B cell (primary cell): ENCODE results near the gene C4orf33. TPM values are rescaled to one million over a fixed set of nuclear protein-coding genes. Genes with fewer than 3 reads are reported as not detected.
A peak's percentile ranks its signal among the peaks of the same experiment; 100 is the strongest.

ENCODE experiments used
- ATAC-seq: fragments of 200-7000 bp; cut with Tn5 transposase; one replicate; pipeline ENCODE4 v1.10.0; 2021; ENCODE audit warnings: low read depth, mild to moderate bottlenecking, moderate number of reproducible peaks, moderate library complexity
- CTCF ChIA-PET: fragments of 350-600 bp; sonication (Branson Sonifier 250); formaldehyde crosslinking; loops from one replicate; lab custom pipeline; 2021; ENCODE audit warnings: antibody characterized with exemption, inconsistent platforms; lab: Charles Lee
- POLR2A ChIA-PET: fragments of 350-600 bp; sonication (Branson Sonifier 250); formaldehyde crosslinking; loops from one replicate; lab custom pipeline; 2021; ENCODE audit warnings: antibody characterized with exemption; lab: Charles Lee
- DNase-seq: peaks from one replicate; pipeline ENCODE4 v3.0.0; 2013
- H2AFZ ChIP-seq: 2 replicates; pipeline ENCODE4 v1.6.1; 2012; ENCODE audit warnings: mild to moderate bottlenecking, low read depth, low read length; ENCODE audit not compliant: insufficient read depth, poor library complexity, severe bottlenecking
- H3K27ac ChIP-seq, 2 donors: 1 replicate in 1 of 2; 2 replicates in 1 of 2; pipeline ENCODE4 v1.5.1; 2012 to 2013; ENCODE audit warnings: low read length in 2 of 2, mild to moderate bottlenecking in 2 of 2, moderate library complexity in 1 of 2
- H3K27me3 ChIP-seq, 4 experiments: fragments of 200-600 bp in 1 of 4; sonication (generic) in 1 of 4; replicated peaks in 1 of 4; 1 replicate in 2 of 4; 2 replicates in 2 of 4; pipeline versions ENCODE4 v1.6.1 to v1.7.0; 2013 to 2016; ENCODE audit warnings: low read length in 3 of 4, mild to moderate bottlenecking in 2 of 4, mixed read lengths in 1 of 4, moderate library complexity in 1 of 4; ENCODE audit not compliant: insufficient read depth in 4 of 4, control insufficient read depth in 3 of 4; ENCODE audit errors: control extremely low read depth in 1 of 4
- H3K36me3 ChIP-seq, 2 experiments: replicated peaks in 1 of 2; 1 replicate in 1 of 2; 2 replicates in 1 of 2; pipeline versions ENCODE4 v1.6.1 to v1.7.1; 2013; ENCODE audit warnings: low read length in 1 of 2; ENCODE audit not compliant: insufficient read depth in 2 of 2, control insufficient read depth in 1 of 2; ENCODE audit errors: control extremely low read depth in 1 of 2, extremely low read depth in 1 of 2
- H3K4me1 ChIP-seq, 2 donors: fragments of 200-600 bp in 1 of 2; sonication (generic) in 1 of 2; 1 replicate in 1 of 2; 2 replicates in 1 of 2; pipeline versions ENCODE4 v1.5.1 to v1.6.1; 2013 to 2017; ENCODE audit warnings: low read length in 2 of 2; ENCODE audit not compliant: control insufficient read depth in 2 of 2, insufficient read depth in 2 of 2
- H3K4me2 ChIP-seq: replicated peaks from 2 replicates; pipeline ENCODE3; 2012; ENCODE audit warnings: mild to moderate bottlenecking, low read depth, low read length; ENCODE audit not compliant: poor library complexity, severe bottlenecking
- H3K4me3 ChIP-seq, 5 experiments: fragments of 200-600 bp in 1 of 5; sonication (generic) in 1 of 5; 1 replicate in 3 of 5; 2 replicates in 2 of 5; pipeline versions ENCODE4 v1.5.1 to v1.7.0; 2011 to 2016; ENCODE audit warnings: low read length in 4 of 5, mild to moderate bottlenecking in 4 of 5, low read depth in 2 of 5, control low read depth in 1 of 5, moderate library complexity in 1 of 5; ENCODE audit not compliant: insufficient read depth in 1 of 5; ENCODE audit errors: control extremely low read depth in 1 of 5, extremely low read depth in 1 of 5
- H3K79me2 ChIP-seq: fragments of 200-600 bp; sonication (generic); one replicate; pipeline ENCODE4 v1.6.0; 2016; ENCODE audit warnings: low read length; ENCODE audit not compliant: control insufficient read depth, insufficient read depth
- H3K9ac ChIP-seq: fragments of 200-600 bp; sonication (generic); 2 replicates; pipeline ENCODE4 v1.6.1; 2017; ENCODE audit warnings: mild to moderate bottlenecking, low read length, moderate library complexity
- H3K9me3 ChIP-seq, 3 donors: one replicate each; pipeline versions ENCODE4 v1.6.1 to v1.7.1; 2013; ENCODE audit warnings: low read length in 2 of 3; ENCODE audit not compliant: control insufficient read depth in 2 of 3, insufficient read depth in 1 of 3; ENCODE audit errors: control extremely low read depth in 1 of 3
- H4K20me1 ChIP-seq: 2 replicates; pipeline ENCODE4 v1.6.0; 2012; ENCODE audit warnings: mild to moderate bottlenecking, low read length; ENCODE audit not compliant: insufficient read depth, control insufficient read depth, poor library complexity, severe bottlenecking
- H3K27ac Mint-ChIP-seq: one replicate; pipeline ENCODE4 v1.8.0; 2021; ENCODE audit warnings: mixed read lengths
- H3K27me3 Mint-ChIP-seq: one replicate; pipeline ENCODE4 v1.8.0; 2021; ENCODE audit warnings: mixed read lengths
- H3K4me1 Mint-ChIP-seq: one replicate; pipeline ENCODE4 v1.8.0; 2021; ENCODE audit warnings: mixed read lengths
- H3K4me3 Mint-ChIP-seq: one replicate; pipeline ENCODE4 v1.8.0; 2021; ENCODE audit warnings: mixed read lengths
- H3K9me3 Mint-ChIP-seq: one replicate; pipeline ENCODE4 v1.8.0; 2022; ENCODE audit warnings: mixed read lengths; ENCODE audit not compliant: insufficient read depth
- EZH2 ChIP-seq: IDR thresholded peaks from 2 replicates; pipeline ENCODE4 v1.6.1; 2012; ENCODE audit warnings: borderline replicate concordance, low read depth, mild to moderate bottlenecking, moderate library complexity, low read length; ENCODE audit not compliant: insufficient read depth, poor library complexity, severe bottlenecking
- whole genome bisulfite sequencing: methylation state at CpG from one replicate; pipeline ENCODE4 v1.1.5; 2013; ENCODE audit warnings: missing lambda C conversion rate; ENCODE audit not compliant: insufficient coverage; 5-methylcytosine and 5-hydroxymethylcytosine counted together
- intact Hi-C: fragments of 100-400 bp; cut with micrococcal nuclease; formaldehyde crosslinking; loops from one replicate; pipeline ENCODE4 v1.10.0; 2022
- polyA minus RNA-seq: library from RNA; depleted of rRNA, polyadenylated mRNA; stranded (reverse); fragments of >200 nt; gene quantifications from 2 replicates; pipeline ENCODE4 v1.2.3, GENCODE V29; 2012
- polyA plus RNA-seq: library from polyadenylated mRNA; depleted of rRNA; stranded (reverse); fragments of >200 nt; gene quantifications from 2 replicates; pipeline ENCODE4 v1.2.3, GENCODE V29; 2012
- total RNA-seq, 2 donors: library from RNA; stranded (reverse); fragments of 120-200 nt in 1 of 2; gene quantifications; 1 replicate in 1 of 2; 2 replicates in 1 of 2; pipeline versions ENCODE4 v1.2.3 to v1.2.4, GENCODE V29; 2013 to 2022
- TF ChIP-seq, protein P1 (sequence below): fragments of 200-600 bp; IDR thresholded peaks from one replicate; pipeline ENCODE4 v1.8.0; 2022; ENCODE audit warnings: antibody characterized with exemption, mild to moderate bottlenecking

C4orf33 gene, protein sequence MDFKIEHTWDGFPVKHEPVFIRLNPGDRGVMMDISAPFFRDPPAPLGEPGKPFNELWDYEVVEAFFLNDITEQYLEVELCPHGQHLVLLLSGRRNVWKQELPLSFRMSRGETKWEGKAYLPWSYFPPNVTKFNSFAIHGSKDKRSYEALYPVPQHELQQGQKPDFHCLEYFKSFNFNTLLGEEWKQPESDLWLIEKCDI
- 5.8 and 9.5 TPM in 2 replicates for total RNA-seq
- total RNA-seq (2013) = 10.3 TPM
- polyA plus RNA-seq = 9.0 and 9.9 TPM in 2 replicates
- 4.9 and 7.0 TPM in 2 replicates for polyA minus RNA-seq

DNA sequence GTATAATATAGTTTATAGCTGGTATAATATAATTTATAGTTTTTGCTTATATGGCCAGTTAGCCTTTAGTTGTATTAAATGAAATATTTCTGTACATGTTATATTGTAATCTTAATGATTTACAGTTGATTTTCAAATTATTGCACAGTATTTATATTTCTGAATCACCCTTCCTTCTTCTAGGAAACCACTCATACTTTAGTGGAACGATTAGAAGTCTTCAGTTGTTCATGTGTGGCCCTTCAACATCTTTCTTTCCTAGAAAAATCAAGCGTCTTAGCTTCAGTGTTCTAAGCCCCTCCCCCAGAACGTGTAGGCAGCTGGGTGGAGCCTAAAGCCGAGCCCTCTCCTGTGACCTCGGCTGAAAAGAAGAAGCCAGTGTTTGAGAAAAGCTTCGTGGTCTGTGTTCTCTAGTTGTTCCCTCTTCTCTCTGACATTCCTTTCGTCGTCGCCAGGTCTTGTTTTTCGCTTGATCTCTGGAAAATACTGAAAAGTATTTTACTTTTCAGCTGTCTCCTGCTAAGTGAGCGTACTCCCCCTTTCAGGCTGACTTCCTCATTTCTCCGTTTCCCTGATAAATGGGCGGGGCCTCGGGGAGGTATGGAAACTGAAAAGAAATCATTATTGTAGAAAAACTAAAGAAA lies at the start of gene C4orf33:
TSS of gene C4orf33 (plus strand) at position 342 of the 644 bp plus-strand sequence. CDS start 6,459 bp downstream, outside the sequence.
- H3K4me3 ChIP-seq = peak within 1 kb of the TSS; percentile 63 to 95 (median 81)
- intact Hi-C loops = loop anchor here (2.0 kb wide), 1 partner anchor 1131 kb away; the partner anchor contains the start of genes ABHD18 and MFSD8
- peak within 1 kb of the TSS; percentile 72 for H3K4me2 ChIP-seq
- DNase-seq = peak; percentile 88
- POLR2A ChIA-PET = no interaction called here
- no peaks in the 10 kb centered on the region for H3K27me3 Mint-ChIP-seq
- no peaks in the 10 kb centered on the region for H3K9me3 Mint-ChIP-seq
- peak within 1 kb of the TSS; percentile 89 for H2AFZ ChIP-seq
- peak within 1 kb of the TSS; percentile 95 for H3K9ac ChIP-seq
- H3K9me3 ChIP-seq = no peaks in the 10 kb centered on the region
- peak within 1 kb of the TSS; percentile 87 for H3K27ac Mint-ChIP-seq
- H4K20me1 ChIP-seq = no peaks in the 10 kb centered on the region
- peaks cover 22 to 38% of the 10 kb centered on the region in 2 donors for H3K4me1 ChIP-seq
- peaks cover 41% of the 10 kb centered on the region for H3K79me2 ChIP-seq
- TF ChIP-seq, protein P1, sequence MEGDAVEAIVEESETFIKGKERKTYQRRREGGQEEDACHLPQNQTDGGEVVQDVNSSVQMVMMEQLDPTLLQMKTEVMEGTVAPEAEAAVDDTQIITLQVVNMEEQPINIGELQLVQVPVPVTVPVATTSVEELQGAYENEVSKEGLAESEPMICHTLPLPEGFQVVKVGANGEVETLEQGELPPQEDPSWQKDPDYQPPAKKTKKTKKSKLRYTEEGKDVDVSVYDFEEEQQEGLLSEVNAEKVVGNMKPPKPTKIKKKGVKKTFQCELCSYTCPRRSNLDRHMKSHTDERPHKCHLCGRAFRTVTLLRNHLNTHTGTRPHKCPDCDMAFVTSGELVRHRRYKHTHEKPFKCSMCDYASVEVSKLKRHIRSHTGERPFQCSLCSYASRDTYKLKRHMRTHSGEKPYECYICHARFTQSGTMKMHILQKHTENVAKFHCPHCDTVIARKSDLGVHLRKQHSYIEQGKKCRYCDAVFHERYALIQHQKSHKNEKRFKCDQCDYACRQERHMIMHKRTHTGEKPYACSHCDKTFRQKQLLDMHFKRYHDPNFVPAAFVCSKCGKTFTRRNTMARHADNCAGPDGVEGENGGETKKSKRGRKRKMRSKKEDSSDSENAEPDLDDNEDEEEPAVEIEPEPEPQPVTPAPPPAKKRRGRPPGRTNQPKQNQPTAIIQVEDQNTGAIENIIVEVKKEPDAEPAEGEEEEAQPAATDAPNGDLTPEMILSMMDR = no peak
- TF ChIP-seq EZH2 = no peak
- peak within 1 kb of the TSS; percentile 70 to 96 for H3K27ac ChIP-seq
- H3K4me3 Mint-ChIP-seq = peak within 1 kb of the TSS; percentile 90
- H3K36me3 ChIP-seq = no peaks in the 10 kb centered on the region
- H3K27me3 ChIP-seq = no peaks in the 10 kb centered on the region
- CTCF ChIA-PET = no interaction called here
- 0% methylated on average over 5 of the region's 14 CpGs for WGBS
- ATAC-seq = peak; percentile 48
- H3K4me1 Mint-ChIP-seq = peaks cover 31% of the 10 kb centered on the region

DNA sequence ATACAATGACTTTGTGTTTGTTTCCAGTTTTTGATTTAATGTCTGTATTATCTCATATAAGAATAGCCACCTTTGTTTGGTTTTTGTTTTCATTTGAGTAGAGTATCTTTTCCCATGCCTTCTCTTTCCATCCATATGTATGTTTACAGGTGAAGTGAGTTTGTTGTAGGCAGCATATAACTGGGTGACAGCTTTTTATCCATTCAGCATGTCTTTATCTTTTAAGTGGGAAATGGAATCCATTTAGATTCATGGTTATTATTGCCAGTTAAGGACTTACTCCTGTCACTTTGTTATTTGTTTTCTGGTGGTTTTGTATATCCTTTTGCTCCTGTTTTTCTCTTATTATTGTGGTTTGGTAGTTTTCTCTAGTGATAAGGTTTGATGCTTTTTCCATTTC lies 36.9 kb upstream of the C4orf33 start:
- H3K27ac ChIP-seq = no peak overlapping the region
- H2AFZ ChIP-seq = no peak overlapping the region
- no peak for TF ChIP-seq EZH2
- ATAC-seq = no peak
- H4K20me1 ChIP-seq = no peaks in the 10 kb centered on the region
- H3K79me2 ChIP-seq = no peaks in the 10 kb centered on the region
- Mint-ChIP-seq H3K4me3 (no peak overlapping the region), H3K27me3 (no peaks in the 10 kb centered on the region), H3K27ac (no peak overlapping the region), H3K4me1 (no peaks in the 10 kb centered on the region), H3K9me3 (peaks cover 32% of the 10 kb centered on the region)
- DNase-seq = no peak
- H3K36me3 ChIP-seq = peaks cover 8% of the 10 kb centered on the region in 2 experiments
- no peak overlapping the region for H3K4me2 ChIP-seq
- no peak overlapping the region for H3K9ac ChIP-seq
- ChIA-PET POLR2A (no interaction called here), CTCF (no interaction called here)
- no peak overlapping the region for H3K4me3 ChIP-seq
- peaks cover 21 to 80% (median 44%) of the 10 kb centered on the region in 3 donors for H3K9me3 ChIP-seq
- no peaks in the 10 kb centered on the region for H3K27me3 ChIP-seq
- no peaks in the 10 kb centered on the region for H3K4me1 ChIP-seq
- intact Hi-C loops = no loop called here
